ENCODE data around the gene ZNG1F.
"Not testable (repeated sequence)": the region's sequence is repeated elsewhere in the genome, so short reads cannot be mapped to it uniquely, and the experiment has no call there.

The ZNG1F gene

DNA sequence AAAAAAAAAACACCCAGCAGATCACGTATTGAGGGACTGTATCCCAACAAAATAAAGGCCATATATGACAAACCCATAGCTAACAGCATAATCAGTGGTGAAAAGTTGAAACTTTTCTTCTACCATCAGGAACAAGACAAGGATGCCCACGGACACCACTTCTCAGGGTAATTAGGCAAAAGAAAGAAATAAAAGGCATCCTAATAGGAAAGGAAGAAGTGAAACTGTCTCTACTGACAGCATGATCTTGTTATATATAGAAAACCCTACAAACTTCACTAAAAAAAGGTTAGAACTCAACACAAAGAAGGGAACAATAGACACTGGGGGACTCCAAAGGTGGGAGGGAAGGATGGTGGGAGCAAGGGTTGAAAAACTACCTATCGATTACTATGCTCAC, 102.9 kb downstream of the ZNG1F start:
- DNase-seq (ENCODE audit: low read depth), result not testable (repeated sequence)

DNA sequence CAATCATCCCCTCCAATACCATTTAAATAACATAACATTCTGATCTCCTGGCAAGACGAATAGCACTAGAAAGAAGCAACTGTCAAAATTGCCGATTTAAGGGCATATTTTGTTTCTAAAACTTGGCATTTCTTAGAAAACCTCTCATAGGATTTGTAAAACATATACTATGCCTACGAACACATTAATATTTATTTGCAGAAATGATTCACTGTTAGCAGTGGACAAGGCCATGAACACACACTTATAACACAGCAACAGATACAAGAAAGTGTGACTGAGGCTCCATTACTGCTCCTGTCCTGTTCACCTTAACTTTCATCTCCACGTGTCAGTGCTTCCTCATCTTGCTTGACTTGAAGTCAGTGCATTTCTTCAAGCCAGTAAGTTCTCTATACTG, 106.8 kb downstream of the ZNG1F start:
- DNase-seq (ENCODE audit: low read depth), result not testable (repeated sequence)
